LNCAP (cell line): ENCODE data around the gene ESR1.

Experiments
- TF ChIP-seq, protein P1 (sequence below): fragments of 450-650 bp; IDR thresholded peaks from 2 replicates; pipeline ENCODE4 v1.5.1; 2017; ENCODE audit warnings: mild to moderate bottlenecking

The ESR1 gene

DNA sequence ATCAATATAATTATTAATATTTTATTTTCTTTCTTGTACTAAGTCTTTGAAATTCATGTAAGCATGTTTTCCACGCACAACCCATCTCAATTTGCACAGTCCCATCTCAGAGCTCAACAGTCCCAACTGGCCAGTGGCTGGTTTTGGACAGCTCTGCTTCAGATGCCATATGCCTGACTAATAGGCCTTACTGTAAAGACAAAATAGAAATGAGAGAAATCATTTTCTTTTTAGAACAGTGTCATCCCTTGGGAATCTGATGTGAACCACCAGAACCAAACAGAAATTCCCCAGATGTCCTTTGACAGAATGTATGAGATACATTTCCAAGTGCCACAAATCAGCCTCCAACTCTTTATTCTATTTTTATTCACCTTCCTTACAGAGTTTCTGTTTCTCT lies 338.9 kb downstream of the ESR1 start:
- TF ChIP-seq, protein P1, sequence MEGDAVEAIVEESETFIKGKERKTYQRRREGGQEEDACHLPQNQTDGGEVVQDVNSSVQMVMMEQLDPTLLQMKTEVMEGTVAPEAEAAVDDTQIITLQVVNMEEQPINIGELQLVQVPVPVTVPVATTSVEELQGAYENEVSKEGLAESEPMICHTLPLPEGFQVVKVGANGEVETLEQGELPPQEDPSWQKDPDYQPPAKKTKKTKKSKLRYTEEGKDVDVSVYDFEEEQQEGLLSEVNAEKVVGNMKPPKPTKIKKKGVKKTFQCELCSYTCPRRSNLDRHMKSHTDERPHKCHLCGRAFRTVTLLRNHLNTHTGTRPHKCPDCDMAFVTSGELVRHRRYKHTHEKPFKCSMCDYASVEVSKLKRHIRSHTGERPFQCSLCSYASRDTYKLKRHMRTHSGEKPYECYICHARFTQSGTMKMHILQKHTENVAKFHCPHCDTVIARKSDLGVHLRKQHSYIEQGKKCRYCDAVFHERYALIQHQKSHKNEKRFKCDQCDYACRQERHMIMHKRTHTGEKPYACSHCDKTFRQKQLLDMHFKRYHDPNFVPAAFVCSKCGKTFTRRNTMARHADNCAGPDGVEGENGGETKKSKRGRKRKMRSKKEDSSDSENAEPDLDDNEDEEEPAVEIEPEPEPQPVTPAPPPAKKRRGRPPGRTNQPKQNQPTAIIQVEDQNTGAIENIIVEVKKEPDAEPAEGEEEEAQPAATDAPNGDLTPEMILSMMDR: no peak

DNA sequence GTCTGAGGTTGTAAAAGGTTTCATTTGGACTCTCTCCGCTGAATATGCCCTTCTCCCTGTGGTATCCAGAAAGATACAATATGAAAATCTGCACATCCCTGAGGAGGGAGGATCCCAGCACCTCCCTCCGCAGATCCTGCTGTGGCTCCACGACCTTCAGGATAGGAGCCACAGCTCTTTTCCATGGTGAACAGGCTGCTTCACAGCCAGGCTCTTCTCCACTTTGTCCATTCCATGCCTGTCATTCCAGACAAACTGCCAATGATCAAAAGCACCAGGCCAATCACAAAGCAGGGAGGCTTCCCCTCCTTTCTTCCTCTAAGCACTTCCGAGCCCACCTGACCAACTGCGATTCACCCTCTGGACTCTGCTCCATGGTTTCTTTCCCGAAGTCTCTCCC lies 339.8 kb downstream of the ESR1 start:
- TF ChIP-seq, protein P1: no peak

DNA sequence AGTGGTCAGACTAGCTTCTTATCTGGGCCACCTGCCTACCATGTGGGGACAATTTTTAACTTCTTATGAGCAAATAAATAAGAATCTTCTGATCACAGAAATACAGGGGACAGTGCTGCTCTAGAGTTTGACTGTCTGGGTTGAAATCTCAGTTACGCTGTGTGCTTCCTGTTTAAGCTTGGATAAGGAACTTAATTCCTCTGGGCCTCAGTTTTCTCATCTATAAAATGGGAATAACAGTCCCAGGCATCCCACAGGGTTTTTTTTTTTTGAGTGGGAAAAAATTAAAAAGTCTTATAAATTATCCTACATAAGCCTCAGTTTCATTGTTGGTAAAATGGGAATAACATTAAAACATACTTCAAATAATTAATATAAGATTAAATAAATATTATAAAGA lies 340.9 kb downstream of the ESR1 start:
- TF ChIP-seq, protein P1: no peak

DNA sequence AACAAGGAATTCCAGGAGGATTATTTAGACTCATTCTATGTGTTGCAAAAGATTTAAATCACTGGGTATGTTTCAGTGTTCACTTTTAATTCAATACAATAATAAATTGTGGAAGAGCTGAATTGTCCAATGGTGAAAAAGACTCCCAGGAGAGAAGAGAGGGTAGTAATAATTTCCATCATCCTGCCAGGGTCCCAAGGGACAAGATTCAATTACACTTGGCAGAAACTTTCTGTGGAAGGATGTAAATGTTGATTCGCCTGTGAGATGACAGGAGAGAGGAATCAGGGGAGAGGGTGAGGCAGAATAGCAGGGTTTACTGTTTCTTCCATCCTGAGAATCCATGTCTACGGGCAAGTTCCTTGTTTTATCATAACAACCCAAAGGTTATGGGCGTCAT lies 342.7 kb downstream of the ESR1 start:
- TF ChIP-seq, protein P1: no peak

DNA sequence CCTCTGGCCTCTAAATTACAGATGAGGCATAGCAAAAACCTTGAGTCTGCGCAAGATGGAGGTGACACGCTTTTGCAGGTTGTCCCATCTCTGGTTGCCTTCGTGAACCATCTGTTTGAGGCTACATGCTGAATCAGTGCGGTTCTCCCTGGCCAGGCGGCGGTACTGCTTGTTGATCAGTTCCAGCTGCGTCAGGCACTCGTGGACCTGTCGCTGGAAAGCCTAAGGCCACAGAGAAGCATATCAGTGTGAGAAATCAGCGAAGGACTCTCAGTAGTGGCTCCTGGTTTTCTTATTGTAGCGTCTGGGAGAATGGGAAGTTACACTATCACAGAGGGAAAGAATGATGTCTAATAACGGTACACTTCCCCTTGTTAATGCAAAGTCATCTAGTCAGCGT lies 344.4 kb downstream of the ESR1 start:
- TF ChIP-seq, protein P1: no peak

DNA sequence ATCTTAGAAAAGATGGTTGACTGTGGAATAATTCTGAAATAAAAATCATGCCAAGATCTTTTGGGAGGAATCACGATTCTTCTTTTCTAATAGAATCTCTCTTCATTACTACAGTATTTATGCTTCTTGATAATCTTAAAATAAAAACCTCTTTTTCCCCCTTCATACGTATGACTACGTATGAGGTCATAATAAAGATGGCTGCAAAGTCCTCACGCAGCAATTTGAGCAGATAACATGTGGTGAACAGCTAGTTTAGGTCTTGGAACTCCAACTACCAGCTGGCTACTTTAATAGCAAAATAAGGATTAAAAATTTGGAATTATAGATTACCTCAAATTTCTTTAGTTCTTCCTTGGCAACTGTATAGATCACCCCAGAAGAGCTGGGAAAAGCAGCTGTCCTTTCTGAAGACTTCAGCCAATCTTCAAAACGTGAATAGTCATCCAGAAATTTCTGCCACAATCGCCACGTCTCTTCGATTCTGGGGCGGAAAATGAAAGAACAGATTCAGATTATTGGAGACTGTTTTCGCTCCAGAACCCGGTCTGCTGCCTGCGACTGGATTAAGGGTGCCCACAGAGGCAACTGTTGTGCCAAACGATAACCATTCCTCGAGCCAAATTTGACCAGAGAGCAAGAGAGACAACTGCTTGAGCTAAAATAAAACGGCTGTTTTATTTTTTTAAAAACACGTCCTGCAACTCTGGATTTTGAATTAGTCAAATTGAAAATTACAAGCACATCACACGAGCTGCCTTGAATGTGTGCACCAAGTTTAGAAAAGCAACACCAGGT lies 347.3 kb downstream of the ESR1 start:
- TF ChIP-seq, protein P1: no peak

DNA sequence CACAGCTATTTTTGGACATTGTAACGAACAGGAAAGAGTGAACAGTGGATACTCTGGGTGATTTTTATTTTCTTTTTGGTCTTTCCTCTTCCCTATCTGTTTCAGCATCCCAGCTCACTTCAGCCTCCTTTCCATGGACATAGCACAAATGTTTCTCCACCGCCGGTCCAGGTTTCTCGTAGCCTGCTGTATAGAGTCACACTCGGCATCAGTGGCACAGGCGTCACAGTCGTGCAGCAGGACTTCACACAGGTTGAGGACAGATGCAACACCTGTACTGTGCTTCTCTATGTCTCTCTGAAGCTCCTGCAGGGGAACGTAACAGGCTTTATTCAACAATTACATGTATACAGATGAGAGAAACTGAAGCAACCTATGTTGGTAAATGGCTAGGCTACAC lies 348.3 kb downstream of the ESR1 start:
- TF ChIP-seq, protein P1: no peak

DNA sequence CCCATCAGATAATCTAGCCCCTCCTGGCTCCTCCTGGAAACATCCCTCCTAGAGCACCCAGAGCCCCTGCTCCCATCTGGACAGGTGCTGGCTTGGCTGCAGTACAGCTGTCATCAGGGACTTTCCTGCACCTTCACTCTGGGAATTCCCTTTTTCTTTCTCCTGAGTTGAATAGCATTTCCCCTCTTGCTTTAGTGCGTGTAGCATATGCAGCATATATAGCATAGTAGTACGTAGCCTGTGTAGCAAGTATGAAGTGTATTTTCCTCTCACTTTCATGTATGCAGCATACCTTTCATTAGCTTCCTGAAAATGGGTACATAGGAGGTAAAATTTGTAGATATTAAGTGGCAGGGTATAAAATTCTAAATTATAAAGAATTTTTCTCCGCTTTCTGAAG lies 352.9 kb downstream of the ESR1 start:
- TF ChIP-seq, protein P1: no peak
